T47D (cell line): Measurements from ENCODE around the gene KRT38.
"Not testable (repeated sequence)": the region's sequence is repeated elsewhere in the genome, so short reads cannot be mapped to it uniquely, and the experiment has no call there.

ENCODE experiments used
- DNase-seq, 2 experiments: peaks; one replicate each; pipeline versions ENCODE4 v3.0.0 to v3.0.0-alpha.2; 2011 to 2012; ENCODE audit warnings: low read depth in 1 of 2, low spot score in 1 of 2
- JUND ChIP-seq: IDR thresholded peaks from 2 replicates; pipeline ENCODE4 v1.6.1; 2012; ENCODE audit warnings: low read depth
- in situ Hi-C: cut with HindIII; loops from 2 replicates; pipeline ENCODE4 v1.10.0; 2016; ENCODE audit warnings: low sequenced_read_pairs, low pct_unique_long_range_greater_than_20kb

The KRT38 gene

GRCh38 chr17:41453066-41453465 lies 12.3 kb upstream of the KRT38 start:
- TF ChIP-seq JUND, result no peak
- DNase-seq, result no peak
- in situ Hi-C loops, result no loop called here

GRCh38 chr17:41452281-41452680 lies 11.5 kb upstream of the KRT38 start:
- no peak for DNase-seq
- no peak for TF ChIP-seq JUND
- in situ Hi-C loops, result no loop called here

GRCh38 chr17:41451154-41451728 lies 10.5 kb upstream of the KRT38 start:
- in situ Hi-C loops, result no loop called here

GRCh38 chr17:41449008-41449407 lies 8.2 kb upstream of the KRT38 start:
- in situ Hi-C loops, result no loop called here
- TF ChIP-seq JUND, result no peak
- no peak for DNase-seq

More at GRCh38 chr17:41451154-41451728, 10.5 kb upstream of the KRT38 start:
- no peak for DNase-seq
- TF ChIP-seq JUND, result no peak

GRCh38 chr17:41448506-41448905 lies 7.7 kb upstream of the KRT38 start:
- DNase-seq, result no peak
- in situ Hi-C loops, result no loop called here
- no peak for TF ChIP-seq JUND

- no peak for DNase-seq
- TF ChIP-seq JUND, result no peak
- in situ Hi-C loops, result no loop called here
Measured at GRCh38 chr17:41446806-41447205, 6.0 kb upstream of the KRT38 start.

GRCh38 chr17:41444640-41445039 lies 3.9 kb upstream of the KRT38 start:
- DNase-seq, result no peak
- no peak for TF ChIP-seq JUND
- in situ Hi-C loops, result no loop called here

- in situ Hi-C loops, result no loop called here
- DNase-seq, result no peak
- TF ChIP-seq JUND, result no peak
Measured at GRCh38 chr17:41444186-41444585, 3.4 kb upstream of the KRT38 start.

- DNase-seq, result no peak
- in situ Hi-C loops, result no loop called here
- no peak for TF ChIP-seq JUND
Measured at GRCh38 chr17:41442739-41443138, 2.0 kb upstream of the KRT38 start.

- DNase-seq, result no peak
- in situ Hi-C loops, result no loop called here
- no peak for TF ChIP-seq JUND
Measured at GRCh38 chr17:41439375-41439774, 1.4 kb downstream of the KRT38 start.

- in situ Hi-C loops, result no loop called here
- DNase-seq, result no peak
- no peak for TF ChIP-seq JUND
Measured at GRCh38 chr17:41437769-41438168, 3.0 kb downstream of the KRT38 start.

- in situ Hi-C loops, result no loop called here
- TF ChIP-seq JUND, result no peak
- DNase-seq, result no peak
Measured at GRCh38 chr17:41437254-41437653, 3.5 kb downstream of the KRT38 start.

- in situ Hi-C loops, result no loop called here
- TF ChIP-seq JUND, result no peak
Measured at GRCh38 chr17:41434415-41434814, 6.4 kb downstream of the KRT38 start.

GRCh38 chr17:41434005-41434404 lies 6.8 kb downstream of the KRT38 start:
- no peak for TF ChIP-seq JUND
- DNase-seq, result no peak

More at GRCh38 chr17:41434415-41434814, 6.4 kb downstream of the KRT38 start:
- DNase-seq, result no peak

GRCh38 chr17:41433586-41433985 lies 7.2 kb downstream of the KRT38 start:
- TF ChIP-seq JUND, result no peak
- DNase-seq, result no peak
- in situ Hi-C loops, result no loop called here

More at GRCh38 chr17:41434005-41434404, 6.8 kb downstream of the KRT38 start:
- in situ Hi-C loops, result no loop called here

- DNase-seq, in situ Hi-C loops: not testable (repeated sequence)
Measured at GRCh38 chr17:41430376-41430775, 10.4 kb downstream of the KRT38 start.
